GM12873 (cell line): ENCODE measurements around the gene DNAH10.

Experiments used
- CTCF ChIP-seq: IDR thresholded peaks from 2 replicates; pipeline ENCODE4 v1.5.1; 2012; ENCODE audit warnings: low read depth, mild to moderate bottlenecking, moderate library complexity, low read length, control low read depth; ENCODE audit not compliant: insufficient read depth; ENCODE audit errors: missing control alignments

Gene DNAH10

GRCh38 chr12:123843912-123844748, 82.0 kb downstream of the DNAH10 start:
- TF ChIP-seq CTCF, result no peak

DNA sequence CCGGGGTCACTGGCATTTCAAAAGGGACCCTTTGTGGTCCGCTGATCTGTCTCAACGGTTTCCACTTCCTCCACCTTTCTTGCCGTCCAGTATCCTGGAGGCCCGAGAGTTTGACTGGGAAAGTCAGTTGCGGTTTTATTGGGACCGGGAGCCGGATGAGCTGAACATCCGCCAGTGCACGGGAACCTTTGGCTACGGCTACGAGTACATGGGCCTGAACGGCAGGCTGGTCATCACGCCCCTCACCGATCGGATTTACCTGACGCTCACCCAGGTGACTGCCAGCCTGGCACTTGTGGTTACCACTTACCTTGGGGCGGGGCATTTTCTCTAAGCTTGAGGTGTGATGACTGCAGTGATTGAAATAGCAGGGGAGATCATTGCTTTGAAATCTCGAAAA, 83.8 kb downstream of the DNAH10 start:
- no peak for TF ChIP-seq CTCF

DNA sequence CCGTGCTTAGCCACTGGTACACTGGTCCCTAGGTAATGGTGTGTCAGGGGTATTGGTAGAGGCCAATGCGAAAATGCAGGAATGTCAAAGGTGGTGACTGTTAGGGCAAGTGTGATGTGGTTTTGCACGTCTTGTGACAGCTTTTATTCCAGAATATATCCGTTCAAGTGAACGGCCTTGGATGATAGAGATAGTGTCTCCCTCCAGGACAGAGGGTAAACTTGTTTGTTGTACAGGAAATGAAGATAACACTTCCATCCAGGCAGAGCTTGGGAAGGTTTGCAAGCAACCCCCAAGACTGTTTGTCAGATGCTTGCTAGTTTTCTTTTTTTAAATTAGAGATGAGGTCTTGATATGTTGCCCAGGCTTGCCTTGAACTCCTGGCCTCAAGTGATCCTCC, 84.2 kb downstream of the DNAH10 start:
- no peak for TF ChIP-seq CTCF

GRCh38 chr12:123847019-123847418, 84.9 kb downstream of the DNAH10 start:
- TF ChIP-seq CTCF, result no peak

- TF ChIP-seq CTCF, result no peak
Observed at GRCh38 chr12:123847876-123848275, 85.8 kb downstream of the DNAH10 start.

GRCh38 chr12:123849517-123849916, 87.4 kb downstream of the DNAH10 start:
- TF ChIP-seq CTCF, result no peak

GRCh38 chr12:123850246-123851134, 88.4 kb downstream of the DNAH10 start:
- TF ChIP-seq CTCF, result no peak
